ENCODE measurements around the gene TSC22D4. TPM values are rescaled to one million over a fixed set of nuclear protein-coding genes. Genes with fewer than 3 reads are reported as not detected.

TSC22D4 gene
- polyA plus RNA-seq, 1 donor from 2014 or later: 2.1 TPM

GRCh38 chr7:100485471-100485876 lies 6.5 kb upstream of the TSC22D4 start:
- Histone ChIP-seq H4K20me1 (ENCODE audit: insufficient read depth) (no peaks in the 10 kb centered on the region), H3K4me2 (ENCODE audit: low read length) (peak overlapping the region; percentile 76), H3K27ac (ENCODE audit: low read length) (no peak overlapping the region), H2AFZ (ENCODE audit: low read depth, low read length) (no peak overlapping the region), H3K9me2 (ENCODE audit: insufficient read depth, low read length) (no peaks in the 10 kb centered on the region), H3F3A (ENCODE audit: insufficient read depth, low read length, poor library complexity, severe bottlenecking) (no peaks in the 10 kb centered on the region), H3K36me3 (ENCODE audit: insufficient read depth, low read length) (no peaks in the 10 kb centered on the region), H3K9ac (ENCODE audit: low read length) (peak overlapping the region; percentile 97), H3K4me3 (ENCODE audit: low read length) (peak overlapping the region; percentile 83), H3K79me2 (replicated peaks; ENCODE audit: insufficient read depth, low read length) (peaks cover 43% of the 10 kb centered on the region), H3K9me3 (ENCODE audit: low read length) (no peaks in the 10 kb centered on the region), H3K27me3 (ENCODE audit: insufficient read depth, low read depth, low read length) (no peaks in the 10 kb centered on the region)
- TF ChIP-seq TAF1 (IDR thresholded peaks at IDR 0.05; ENCODE audit: low read depth): no peak
- TF ChIP-seq MXI1 (conservative IDR thresholded peaks at IDR 0.05; ENCODE audit: poor library complexity, severe bottlenecking): no peak
- TF ChIP-seq POLR2AphosphoS5 (IDR thresholded peaks at IDR 0.05): no peak
- no peak for TF ChIP-seq RAD21 (conservative IDR thresholded peaks at IDR 0.05)
- TF ChIP-seq EP300 (conservative IDR thresholded peaks at IDR 0.05; ENCODE audit: poor library complexity, severe bottlenecking): no peak
- TF ChIP-seq, protein P1, sequence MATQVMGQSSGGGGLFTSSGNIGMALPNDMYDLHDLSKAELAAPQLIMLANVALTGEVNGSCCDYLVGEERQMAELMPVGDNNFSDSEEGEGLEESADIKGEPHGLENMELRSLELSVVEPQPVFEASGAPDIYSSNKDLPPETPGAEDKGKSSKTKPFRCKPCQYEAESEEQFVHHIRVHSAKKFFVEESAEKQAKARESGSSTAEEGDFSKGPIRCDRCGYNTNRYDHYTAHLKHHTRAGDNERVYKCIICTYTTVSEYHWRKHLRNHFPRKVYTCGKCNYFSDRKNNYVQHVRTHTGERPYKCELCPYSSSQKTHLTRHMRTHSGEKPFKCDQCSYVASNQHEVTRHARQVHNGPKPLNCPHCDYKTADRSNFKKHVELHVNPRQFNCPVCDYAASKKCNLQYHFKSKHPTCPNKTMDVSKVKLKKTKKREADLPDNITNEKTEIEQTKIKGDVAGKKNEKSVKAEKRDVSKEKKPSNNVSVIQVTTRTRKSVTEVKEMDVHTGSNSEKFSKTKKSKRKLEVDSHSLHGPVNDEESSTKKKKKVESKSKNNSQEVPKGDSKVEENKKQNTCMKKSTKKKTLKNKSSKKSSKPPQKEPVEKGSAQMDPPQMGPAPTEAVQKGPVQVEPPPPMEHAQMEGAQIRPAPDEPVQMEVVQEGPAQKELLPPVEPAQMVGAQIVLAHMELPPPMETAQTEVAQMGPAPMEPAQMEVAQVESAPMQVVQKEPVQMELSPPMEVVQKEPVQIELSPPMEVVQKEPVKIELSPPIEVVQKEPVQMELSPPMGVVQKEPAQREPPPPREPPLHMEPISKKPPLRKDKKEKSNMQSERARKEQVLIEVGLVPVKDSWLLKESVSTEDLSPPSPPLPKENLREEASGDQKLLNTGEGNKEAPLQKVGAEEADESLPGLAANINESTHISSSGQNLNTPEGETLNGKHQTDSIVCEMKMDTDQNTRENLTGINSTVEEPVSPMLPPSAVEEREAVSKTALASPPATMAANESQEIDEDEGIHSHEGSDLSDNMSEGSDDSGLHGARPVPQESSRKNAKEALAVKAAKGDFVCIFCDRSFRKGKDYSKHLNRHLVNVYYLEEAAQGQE (IDR thresholded peaks at IDR 0.05; ENCODE audit: borderline replicate concordance): no peak
- TF ChIP-seq CTCF (IDR thresholded peaks at IDR 0.05; ENCODE audit: poor library complexity, severe bottlenecking): no peak
- TF ChIP-seq SMC3 (conservative IDR thresholded peaks at IDR 0.05; ENCODE audit: poor library complexity): no peak
- no peak for TF ChIP-seq EZH2 (IDR thresholded peaks at IDR 0.05; ENCODE audit: borderline replicate concordance, insufficient read depth, low read length, poor library complexity, severe bottlenecking)

DNA sequence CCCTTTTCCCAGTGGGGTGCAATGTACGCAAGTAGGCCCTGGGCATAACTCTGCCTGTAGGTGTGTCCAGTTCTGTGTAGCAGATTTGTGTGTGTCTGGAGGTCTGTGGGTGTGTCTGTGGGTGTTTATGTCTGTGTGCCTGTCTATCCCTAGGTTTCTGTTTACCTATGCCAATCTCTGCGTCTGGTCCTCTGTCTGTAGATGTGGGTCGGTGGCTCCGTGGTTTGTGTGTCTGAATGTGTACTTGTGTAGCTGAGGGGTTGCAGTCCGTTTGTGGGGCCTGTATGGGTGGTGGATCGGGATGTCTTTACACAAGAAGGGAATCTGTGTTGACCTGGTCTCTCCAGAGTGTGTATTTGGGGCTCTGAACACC lies 5.6 kb upstream of the TSC22D4 start:
- H3K4me3 ChIP-seq (ENCODE audit: low read length): peak overlapping the region; percentile 83
- no peaks in the 10 kb centered on the region for H3K27me3 ChIP-seq (ENCODE audit: insufficient read depth, low read depth, low read length)
- peak overlapping the region; percentile 84 for H2AFZ ChIP-seq (ENCODE audit: low read depth, low read length)
- peaks cover 38% of the 10 kb centered on the region for H3K79me2 ChIP-seq (replicated peaks; ENCODE audit: insufficient read depth, low read length)
- peak overlapping the region; percentile 76 for H3K4me2 ChIP-seq (ENCODE audit: low read length)
- peak overlapping the region; percentile 85 for H3K27ac ChIP-seq (ENCODE audit: low read length)
- TF ChIP-seq, protein P1 (IDR thresholded peaks at IDR 0.05; ENCODE audit: borderline replicate concordance): no peak
- TF ChIP-seq TAF1 (IDR thresholded peaks at IDR 0.05; ENCODE audit: low read depth) (no peak), SMC3 (conservative IDR thresholded peaks at IDR 0.05; ENCODE audit: poor library complexity) (no peak), EP300 (conservative IDR thresholded peaks at IDR 0.05; ENCODE audit: poor library complexity, severe bottlenecking) (no peak), POLR2AphosphoS5 (IDR thresholded peaks at IDR 0.05) (no peak), EZH2 (IDR thresholded peaks at IDR 0.05; ENCODE audit: borderline replicate concordance, insufficient read depth, low read length, poor library complexity, severe bottlenecking) (no peak), CTCF (IDR thresholded peaks at IDR 0.05; ENCODE audit: poor library complexity, severe bottlenecking) (no peak), MXI1 (conservative IDR thresholded peaks at IDR 0.05; ENCODE audit: poor library complexity, severe bottlenecking) (no peak), RAD21 (conservative IDR thresholded peaks at IDR 0.05) (no peak)
- H3K9me2 ChIP-seq (ENCODE audit: insufficient read depth, low read length): no peaks in the 10 kb centered on the region
- no peaks in the 10 kb centered on the region for H3F3A ChIP-seq (ENCODE audit: insufficient read depth, low read length, poor library complexity, severe bottlenecking)
- H3K36me3 ChIP-seq (ENCODE audit: insufficient read depth, low read length): no peaks in the 10 kb centered on the region
- H3K9me3 ChIP-seq (ENCODE audit: low read length): no peaks in the 10 kb centered on the region
- peak overlapping the region; percentile 97 for H3K9ac ChIP-seq (ENCODE audit: low read length)
- H4K20me1 ChIP-seq (ENCODE audit: insufficient read depth): no peaks in the 10 kb centered on the region
